K562 (cell line): ENCODE results near the gene ANP32B. TPM values are rescaled to one million over a fixed set of nuclear protein-coding genes. Genes with fewer than 3 reads are reported as not detected.

Experiments
- ARID2 ChIP-seq: fragments of 450-650 bp; IDR thresholded peaks from 2 replicates; pipeline ENCODE4 v1.6.1; 2017; ENCODE audit warnings: antibody characterized with exemption, mild to moderate bottlenecking
- ARNT ChIP-seq, 2 experiments: fragments of 450-650 bp; IDR thresholded peaks; 2 replicates each; pipeline ENCODE4 v1.6.1; 2016; ENCODE audit warnings: mild to moderate bottlenecking in 1 of 2
- HCFC1 ChIP-seq: IDR thresholded peaks from 2 replicates; pipeline ENCODE4 v1.6.1; 2012; ENCODE audit warnings: low read depth, low read length, improper control_type of control experiment
- HIVEP1 ChIP-seq: fragments of 250-450 bp; sonication (Bioruptor Pico); IDR thresholded peaks from 2 replicates; pipeline ENCODE4 v1.4.0; 2020; ENCODE audit warnings: mild to moderate bottlenecking
- ILK ChIP-seq: fragments of 450-650 bp; IDR thresholded peaks from 2 replicates; pipeline ENCODE4 v1.6.1; 2016; ENCODE audit warnings: missing genetic modification characterization, low read depth, mild to moderate bottlenecking, missing compliant biosample characterization, moderate library complexity, borderline replicate concordance
- KAT8 ChIP-seq: fragments of 450-650 bp; IDR thresholded peaks from 2 replicates; pipeline ENCODE4 v1.6.1; 2016; ENCODE audit warnings: low read depth, mild to moderate bottlenecking
- MAFG ChIP-seq: fragments of 450-650 bp; conservative IDR thresholded peaks from 2 replicates; pipeline ENCODE4 v1.6.1; 2016; ENCODE audit warnings: missing genetic modification characterization, missing compliant biosample characterization
- MLX ChIP-seq, 2 experiments: fragments of 450-650 bp in 1 of 2; sonication (generic) in 1 of 2; formaldehyde crosslinking; conservative IDR thresholded peaks; 2 replicates each; pipeline versions ENCODE4 v1.4.0 to v1.8.1; 2020 to 2022; ENCODE audit warnings: mild to moderate bottlenecking in 1 of 2, missing genetic modification reagents in 1 of 2
- PHF20 ChIP-seq: fragments of 450-650 bp; IDR thresholded peaks from 2 replicates; pipeline ENCODE4 v1.6.1; 2018; ENCODE audit not compliant: partially characterized antibody
- RBBP5 ChIP-seq: fragments of 200-600 bp; sonication (generic); IDR thresholded peaks from 2 replicates; pipeline ENCODE4 v1.6.1; 2012; ENCODE audit warnings: borderline replicate concordance, mild to moderate bottlenecking, low read length, control low read depth, inconsistent platforms; ENCODE audit not compliant: insufficient read depth, poor library complexity, severe bottlenecking
- RCOR1 ChIP-seq, 2 experiments: IDR thresholded peaks; 2 replicates each; pipeline ENCODE4 v1.6.1; 2012; ENCODE audit warnings: low read depth in 2 of 2, low read length in 2 of 2, borderline replicate concordance in 1 of 2, improper control_type of control experiment in 1 of 2
- SREBF1 ChIP-seq: fragments of 150-350 bp; IDR thresholded peaks from 2 replicates; pipeline ENCODE4 v1.6.1; 2014; ENCODE audit warnings: antibody characterized with exemption, low read depth, low read length, borderline replicate concordance
- STAG1 ChIP-seq: sonication (generic); formaldehyde crosslinking; IDR thresholded peaks from 2 replicates; pipeline ENCODE4 v1.5.0; 2020; ENCODE audit warnings: missing genetic modification reagents, borderline replicate concordance
- TSHZ1 ChIP-seq: fragments of 250-450 bp; sonication (Bioruptor Pico); IDR thresholded peaks from 2 replicates; pipeline ENCODE4 v1.4.0; 2020; ENCODE audit warnings: mild to moderate bottlenecking, moderate library complexity
- VEZF1 ChIP-seq: fragments of 200-800 bp; sonication (Bioruptor generic); IDR thresholded peaks from 2 replicates; pipeline ENCODE4 v1.6.1; 2017; ENCODE audit warnings: missing genetic modification characterization, missing compliant biosample characterization
- ZBTB33 ChIP-seq: sonication (generic); formaldehyde crosslinking; IDR thresholded peaks from 2 replicates; pipeline ENCODE4 v1.8.1; 2023; ENCODE audit warnings: mild to moderate bottlenecking, missing genetic modification reagents
- ZNF143 ChIP-seq: sonication (generic); formaldehyde crosslinking; IDR thresholded peaks from 2 replicates; pipeline ENCODE4 v1.9.0; 2022; ENCODE audit warnings: mild to moderate bottlenecking, missing genetic modification reagents
- ZNF174 ChIP-seq: fragments of 250-450 bp; sonication (Bioruptor Pico); IDR thresholded peaks from 2 replicates; pipeline ENCODE4 v1.4.0; 2020; ENCODE audit warnings: mild to moderate bottlenecking
- ZNF212 ChIP-seq: fragments of 450-650 bp; formaldehyde crosslinking; IDR thresholded peaks from 2 replicates; pipeline ENCODE4 v1.4.0; 2020; ENCODE audit warnings: mild to moderate bottlenecking
- ZNF507 ChIP-seq: conservative IDR thresholded peaks from 2 replicates; pipeline ENCODE4 v1.6.1; 2017; ENCODE audit warnings: missing genetic modification characterization, missing compliant biosample characterization
- ZNF583 ChIP-seq: fragments of 250-450 bp; sonication (Bioruptor Pico); IDR thresholded peaks from 2 replicates; pipeline ENCODE4 v1.4.0; 2020
- polyA plus RNA-seq, 8 experiments: library from polyadenylated mRNA; depleted of rRNA in 4 of 8; stranded (reverse) in 5 of 8; unstranded in 3 of 8; fragments of >200 nt; fragmentation: Nextera tagmentation in 2 of 8; fragmentation: Illumina TruSeq in 1 of 8; extraction: Ambion mirVana in 2 of 8; extraction: Trizol in 1 of 8; gene quantifications; 2 replicates each; pipeline versions ENCODE4 v1.2.1 to v1.2.3, GENCODE V29; 2011 to 2014; ENCODE audit warnings: inconsistent platforms in 1 of 8, missing spikeins in 1 of 8
- total RNA-seq, 7 experiments: library from RNA; depleted of rRNA in 6 of 7; stranded (reverse); fragments of >200 nt in 6 of 7; fragmentation: Illumina TruSeq in 2 of 7; extraction: Trizol in 2 of 7; gene quantifications; 2 replicates each; pipeline versions ENCODE4 v1.2.1 to v1.2.3, GENCODE V29; 2011 to 2021; ENCODE audit warnings: low replicate concordance in 1 of 7

The ANP32B gene
- total and polyA plus RNA-seq, 9 of the 15 experiments (the other 6 are each of a cell fraction or from before 2014, with no cell fraction given), result 68.9 to 815 (median 141) TPM

- no peak for TF ChIP-seq TSHZ1 (CRISPR knock-in tag)
- no peak for TF ChIP-seq KAT8
- no peak for TF ChIP-seq ZNF583 (CRISPR knock-in tag)
- no peak for TF ChIP-seq MLX (CRISPR knock-in tag; conservative IDR thresholded peaks at IDR 0.05)
- TF ChIP-seq MAFG (tag), result no peak
- no peak for TF ChIP-seq ARNT (IDR thresholded peaks at IDR 0.05)
- TF ChIP-seq ZNF143 (CRISPR knock-in tag), result no peak
- no peak for TF ChIP-seq HCFC1
- 0 out of 4 replicates have a peak, but pooled peaks of 1 of the 2 experiments have one; percentile 22 for TF ChIP-seq RCOR1 (IDR thresholded peaks at IDR 0.05; ENCODE audit: borderline replicate concordance in 1 of 2, low read depth in 2 of 2, low read length in 2 of 2)
- peak; percentile 39; the same call in 1 of the 2 replicates for TF ChIP-seq STAG1
- peak; percentile 74 for TF ChIP-seq RBBP5
- TF ChIP-seq HIVEP1 (CRISPR knock-in tag), result no peak
- TF ChIP-seq VEZF1 (CRISPR knock-in tag), result peak; percentile 71
- TF ChIP-seq ZNF174 (CRISPR knock-in tag), result no peak
- TF ChIP-seq ZNF507, result no peak
- no peak for TF ChIP-seq ARID2
- TF ChIP-seq PHF20, result no peak
- TF ChIP-seq ZBTB33 (CRISPR knock-in tag), result no peak
- TF ChIP-seq SREBF1, result no peak
- TF ChIP-seq ZNF212 (CRISPR knock-in tag), result no peak
- TF ChIP-seq ILK, result no peak
These were observed 73.4 kb downstream of the ANP32B start, which contains the start of gene NANS (continued) for GRCh38 chr9:98056269-98057137.
